ENCODE results near the gene HOXA6.

HOXA6 gene

GRCh38 chr7:27149842-27150567 is 2.4 kb upstream of the HOXA6 start:
- no peak for DNase-seq (ENCODE audit: low spot score)

GRCh38 chr7:27148756-27149641 is 1.4 kb upstream of the HOXA6 start:
- no peak for DNase-seq (ENCODE audit: low spot score)

- DNase-seq (ENCODE audit: low spot score): no peak
These were observed 619 bp upstream of the HOXA6 start for GRCh38 chr7:27148031-27148755.

GRCh38 chr7:27146491-27147198 is 929 bp downstream of the HOXA6 start:
- no peak for DNase-seq (ENCODE audit: low spot score)

- no peak for DNase-seq (ENCODE audit: low spot score)
These were observed 1.6 kb downstream of the HOXA6 start for GRCh38 chr7:27145914-27146412.

- no peak for DNase-seq (ENCODE audit: low spot score)
These were observed 2.2 kb downstream of the HOXA6 start for GRCh38 chr7:27145165-27145913.

- DNase-seq (ENCODE audit: low spot score): no peak
These were observed 2.8 kb downstream of the HOXA6 start for GRCh38 chr7:27144781-27145164.

- no peak for DNase-seq (ENCODE audit: low spot score)
These were observed 3.4 kb downstream of the HOXA6 start for GRCh38 chr7:27143950-27144780.

GRCh38 chr7:27143023-27143949 is 4.3 kb downstream of the HOXA6 start, which contains the start of gene HOXA5:
Gene HOXA5, minus strand, starts transcription at chr7:27143681. Its CDS starts 74 bp downstream, at chr7:27143607.
- no peak for DNase-seq (ENCODE audit: low spot score)

- DNase-seq (ENCODE audit: low spot score): no peak
These were observed 5.0 kb downstream of the HOXA6 start for GRCh38 chr7:27142580-27143022.

- DNase-seq (ENCODE audit: low spot score): no peak
These were observed 5.5 kb downstream of the HOXA6 start for GRCh38 chr7:27141923-27142579.

- DNase-seq (ENCODE audit: low spot score): no peak
These were observed 6.2 kb downstream of the HOXA6 start for GRCh38 chr7:27141137-27141922.

- no peak for DNase-seq (ENCODE audit: low spot score)
These were observed 7.3 kb downstream of the HOXA6 start for GRCh38 chr7:27140126-27140857.

GRCh38 chr7:27139334-27140125 is 8.0 kb downstream of the HOXA6 start:
- no peak for DNase-seq (ENCODE audit: low spot score)

- no peak for DNase-seq (ENCODE audit: low spot score)
These were observed 8.6 kb downstream of the HOXA6 start for GRCh38 chr7:27138985-27139333.

- no peak for DNase-seq (ENCODE audit: low spot score)
These were observed 9.1 kb downstream of the HOXA6 start for GRCh38 chr7:27138472-27138871.

Measured in activated CD4-positive, alpha-beta T cell treated with anti-CD3 and anti-CD28 coated beads, Interleukin-2, Interleukin-4, amounts not matched to agents 100 ng/mL and 50 ng/mL, durations not matched to agents 16 hours and 8 hours (primary cell).